H9 (cell line): ENCODE results near the gene DIS3L2. TPM values are rescaled to one million over a fixed set of nuclear protein-coding genes. Genes with fewer than 3 reads are reported as not detected.
A peak's percentile ranks its signal among the peaks of the same experiment; 100 is the strongest.

Experiments
- DNase-seq: peaks from one replicate; pipeline ENCODE4 v3.0.0-alpha.2; 2017
- H2AFZ ChIP-seq: one replicate; pipeline ENCODE4 v1.6.1; 2013; ENCODE audit warnings: mild to moderate bottlenecking, low read length, control low read depth, moderate library complexity
- H2AK5ac ChIP-seq: 2 replicates; pipeline ENCODE4 v1.6.1; 2013; ENCODE audit warnings: low read length, control low read depth, mixed read lengths; ENCODE audit not compliant: insufficient read length
- H2BK120ac ChIP-seq: one replicate; pipeline ENCODE4 v1.6.1; 2013; ENCODE audit warnings: low read depth, mild to moderate bottlenecking, low read length, control low read depth, inconsistent platforms; ENCODE audit not compliant: poor library complexity, severe bottlenecking
- H2BK12ac ChIP-seq: 2 replicates; pipeline ENCODE4 v1.6.1; 2013; ENCODE audit warnings: low read length, control low read depth, mixed read lengths, low read depth; ENCODE audit not compliant: insufficient read length
- H2BK15ac ChIP-seq: 2 replicates; pipeline ENCODE4 v1.6.1; 2013; ENCODE audit warnings: low read depth, low read length, control low read depth
- H2BK20ac ChIP-seq: one replicate; pipeline ENCODE4 v1.6.1; 2013; ENCODE audit warnings: low read depth, mild to moderate bottlenecking, low read length, control low read depth, inconsistent platforms; ENCODE audit not compliant: poor library complexity, severe bottlenecking
- H2BK5ac ChIP-seq: 2 replicates; pipeline ENCODE4 v1.6.1; 2013; ENCODE audit warnings: low read length, control low read depth, mixed read lengths; ENCODE audit not compliant: insufficient read length
- H3K14ac ChIP-seq: 2 replicates; pipeline ENCODE4 v1.6.1; 2013; ENCODE audit warnings: low read length, control low read depth; ENCODE audit not compliant: insufficient read depth
- H3K18ac ChIP-seq: 2 replicates; pipeline ENCODE4 v1.6.1; 2013; ENCODE audit warnings: low read depth, mild to moderate bottlenecking, mixed read lengths, low read length, control low read depth; ENCODE audit not compliant: insufficient read length
- H3K23ac ChIP-seq: 2 replicates; pipeline ENCODE4 v1.6.1; 2013; ENCODE audit warnings: low read length, control low read depth, mixed read lengths, low read depth; ENCODE audit not compliant: insufficient read length
- H3K23me2 ChIP-seq: 2 replicates; pipeline ENCODE4 v1.6.1; 2013; ENCODE audit warnings: low read depth, mild to moderate bottlenecking, mixed read lengths, low read length, control low read depth; ENCODE audit not compliant: insufficient read length, poor library complexity, severe bottlenecking
- H3K27ac ChIP-seq: 2 replicates; pipeline ENCODE4 v1.5.1; 2013; ENCODE audit warnings: low read length, control low read depth, mixed read lengths, low read depth; ENCODE audit not compliant: insufficient read length
- H3K27me3 ChIP-seq: 2 replicates; pipeline ENCODE4 v1.6.1; 2013; ENCODE audit warnings: low read length, control low read depth, inconsistent platforms; ENCODE audit not compliant: insufficient read depth
- H3K4ac ChIP-seq: 2 replicates; pipeline ENCODE4 v1.6.1; 2013; ENCODE audit warnings: low read depth, mild to moderate bottlenecking, control low read depth, inconsistent platforms, low read length, moderate library complexity
- H3K4me1 ChIP-seq: 2 replicates; pipeline ENCODE4 v1.6.1; 2013; ENCODE audit warnings: low read length, control low read depth, inconsistent platforms; ENCODE audit not compliant: insufficient read depth
- H3K4me2 ChIP-seq: 2 replicates; pipeline ENCODE4 v1.6.1; 2013; ENCODE audit warnings: low read length, control low read depth, mixed read lengths; ENCODE audit not compliant: insufficient read length, insufficient read depth
- H3K56ac ChIP-seq: 2 replicates; pipeline ENCODE4 v1.6.1; 2013; ENCODE audit warnings: low read depth, mild to moderate bottlenecking, mixed read lengths, low read length, control low read depth; ENCODE audit not compliant: insufficient read length
- H3K79me1 ChIP-seq: 2 replicates; pipeline ENCODE4 v1.6.1; 2013; ENCODE audit warnings: low read depth, mild to moderate bottlenecking, moderate library complexity, low read length, control low read depth, inconsistent platforms; ENCODE audit not compliant: insufficient read depth, poor library complexity, severe bottlenecking
- H3K79me2 ChIP-seq: 2 replicates; pipeline ENCODE4 v1.6.1; 2013; ENCODE audit warnings: low read length, control low read depth, inconsistent platforms; ENCODE audit not compliant: insufficient read depth
- H3K9ac ChIP-seq: 2 replicates; pipeline ENCODE4 v1.6.1; 2013; ENCODE audit warnings: low read length, control low read depth, mixed read lengths; ENCODE audit not compliant: insufficient read length; ENCODE audit errors: extremely low read depth
- H3K9me3 ChIP-seq: one replicate; pipeline ENCODE4 v1.6.1; 2013; ENCODE audit warnings: low read depth, low read length, inconsistent platforms; ENCODE audit not compliant: control insufficient read depth
- H3T11ph ChIP-seq: one replicate; pipeline ENCODE4 v1.6.1; 2013; ENCODE audit warnings: mild to moderate bottlenecking, low read length, control low read depth, inconsistent platforms
- H4K20me1 ChIP-seq: one replicate; pipeline ENCODE4 v1.6.1; 2013; ENCODE audit not compliant: control insufficient read depth, insufficient read length, insufficient read depth
- H4K5ac ChIP-seq: 2 replicates; pipeline ENCODE4 v1.6.1; 2013; ENCODE audit warnings: low read depth, mild to moderate bottlenecking, mixed read lengths, low read length, control low read depth; ENCODE audit not compliant: insufficient read length
- H4K8ac ChIP-seq: replicated peaks from 2 replicates; pipeline ENCODE4 v1.6.1; 2013; ENCODE audit warnings: low read length, control low read depth, mixed read lengths, low read depth; ENCODE audit not compliant: insufficient read length
- H4K91ac ChIP-seq: 2 replicates; pipeline ENCODE4 v1.6.1; 2013; ENCODE audit warnings: low read depth, mild to moderate bottlenecking, moderate library complexity, mixed read lengths, low read length, control low read depth; ENCODE audit not compliant: insufficient read length
- H3K27ac Mint-ChIP-seq, 3 experiments: 2 replicates in 2 of 3; 3 replicates in 1 of 3; pipeline ENCODE4 v1.8.0; 2020 to 2021; ENCODE audit warnings: mixed read lengths in 3 of 3, mild to moderate bottlenecking in 1 of 3, moderate library complexity in 1 of 3
- H3K27me3 Mint-ChIP-seq: 2 replicates; pipeline ENCODE4 v1.8.0; 2021; ENCODE audit warnings: low read depth, mild to moderate bottlenecking, moderate library complexity, mixed read lengths
- H3K36me3 Mint-ChIP-seq, 3 experiments: 2 replicates in 2 of 3; 3 replicates in 1 of 3; pipeline ENCODE4 v1.8.0; 2020 to 2021; ENCODE audit warnings: low read depth in 3 of 3, mixed read lengths in 3 of 3; ENCODE audit not compliant: insufficient read depth in 1 of 3
- H3K4me1 Mint-ChIP-seq, 2 experiments: 2 replicates each; pipeline ENCODE4 v1.8.0; 2020; ENCODE audit warnings: mixed read lengths in 2 of 2
- H3K4me3 Mint-ChIP-seq, 2 experiments: 2 replicates in 1 of 2; 3 replicates in 1 of 2; pipeline ENCODE4 v1.8.0; 2020 to 2021; ENCODE audit warnings: mild to moderate bottlenecking in 2 of 2, mixed read lengths in 2 of 2, moderate library complexity in 1 of 2
- H3K9me3 Mint-ChIP-seq, 2 experiments: 2 replicates in 1 of 2; 3 replicates in 1 of 2; pipeline ENCODE4 v1.8.0; 2020; ENCODE audit warnings: mild to moderate bottlenecking in 2 of 2, mixed read lengths in 2 of 2, moderate library complexity in 1 of 2
- WGBS: extraction: QIAGEN DNeasy Blood & Tissue Kit; methylation state at CpG from one replicate; pipeline ENCODE4 v1.1.7; 2013; ENCODE audit warnings: missing lambda C conversion rate, low lambda C conversion rate, mixed read lengths; ENCODE audit not compliant: insufficient read length; ENCODE audit errors: extremely low coverage; 5-methylcytosine and 5-hydroxymethylcytosine counted together
- total RNA-seq: library from RNA; stranded (reverse); gene quantifications from 2 replicates; pipeline ENCODE4 v1.2.1, GENCODE V29; 2021
- TF ChIP-seq, protein P1 (sequence below): fragments of 200-600 bp; sonication (generic); conservative IDR thresholded peaks from 3 replicates; pipeline ENCODE4 v1.8.0; 2021; ENCODE audit warnings: antibody characterized with exemption, mild to moderate bottlenecking

The DIS3L2 gene
- total RNA-seq, 1 experiment from 2014 or later, result 28.1 TPM

DNA sequence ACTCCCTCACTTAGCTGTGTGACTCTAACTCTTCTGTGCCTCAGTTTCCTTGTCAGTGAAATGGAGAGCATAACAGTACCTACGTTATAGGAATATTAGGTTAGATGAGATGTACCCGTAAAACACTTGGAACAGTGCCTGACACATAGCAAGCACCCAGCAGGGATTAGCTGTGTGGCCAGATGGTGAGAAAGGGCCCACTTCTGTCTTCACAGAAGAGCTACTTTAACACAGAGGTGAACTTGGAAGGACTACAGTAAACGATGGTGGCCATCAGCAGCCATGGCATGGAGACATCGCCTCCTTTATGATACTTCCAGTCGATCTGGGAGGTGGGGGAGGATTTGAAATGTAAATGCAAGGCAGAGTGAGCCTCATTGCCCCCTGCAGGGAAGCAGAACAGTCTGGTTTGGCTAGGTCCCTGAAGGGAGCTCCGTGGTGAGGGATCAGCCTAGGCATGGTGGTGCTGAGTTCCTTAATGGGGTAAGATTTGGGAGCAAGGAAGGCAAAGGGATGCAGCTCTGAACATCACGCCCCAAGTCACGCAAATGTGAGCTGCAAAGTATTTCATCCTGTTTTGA lies 315.3 kb downstream of the DIS3L2 start:
- Histone ChIP-seq H3K4ac (no peak overlapping the region), H3K14ac (no peak overlapping the region), H3K4me1 (peaks cover 12% of the 10 kb centered on the region; the same call in 1 of the 2 replicates), H2BK12ac (no peak overlapping the region), H3K56ac (no peak overlapping the region), H4K8ac (no peak overlapping the region), H2BK120ac (no peak overlapping the region), H3K27ac (no peak overlapping the region), H4K91ac (no peak overlapping the region), H3K23me2 (no peaks in the 10 kb centered on the region), H2BK5ac (no peak overlapping the region), H3T11ph (no peak overlapping the region), H2BK20ac (no peak overlapping the region), H3K18ac (no peak overlapping the region), H3K79me1 (no peaks in the 10 kb centered on the region), H2BK15ac (no peak overlapping the region), H2AFZ (no peak overlapping the region), H3K4me2 (no peak overlapping the region), H4K5ac (no peak overlapping the region), H3K27me3 (no peaks in the 10 kb centered on the region; the same call in 1 of the 2 replicates), H4K20me1 (no peaks in the 10 kb centered on the region), H2AK5ac (no peak overlapping the region), H3K9me3 (no peaks in the 10 kb centered on the region), H3K23ac (no peak overlapping the region), H3K79me2 (no peaks in the 10 kb centered on the region), H3K9ac (no peak overlapping the region)
- TF ChIP-seq, protein P1, sequence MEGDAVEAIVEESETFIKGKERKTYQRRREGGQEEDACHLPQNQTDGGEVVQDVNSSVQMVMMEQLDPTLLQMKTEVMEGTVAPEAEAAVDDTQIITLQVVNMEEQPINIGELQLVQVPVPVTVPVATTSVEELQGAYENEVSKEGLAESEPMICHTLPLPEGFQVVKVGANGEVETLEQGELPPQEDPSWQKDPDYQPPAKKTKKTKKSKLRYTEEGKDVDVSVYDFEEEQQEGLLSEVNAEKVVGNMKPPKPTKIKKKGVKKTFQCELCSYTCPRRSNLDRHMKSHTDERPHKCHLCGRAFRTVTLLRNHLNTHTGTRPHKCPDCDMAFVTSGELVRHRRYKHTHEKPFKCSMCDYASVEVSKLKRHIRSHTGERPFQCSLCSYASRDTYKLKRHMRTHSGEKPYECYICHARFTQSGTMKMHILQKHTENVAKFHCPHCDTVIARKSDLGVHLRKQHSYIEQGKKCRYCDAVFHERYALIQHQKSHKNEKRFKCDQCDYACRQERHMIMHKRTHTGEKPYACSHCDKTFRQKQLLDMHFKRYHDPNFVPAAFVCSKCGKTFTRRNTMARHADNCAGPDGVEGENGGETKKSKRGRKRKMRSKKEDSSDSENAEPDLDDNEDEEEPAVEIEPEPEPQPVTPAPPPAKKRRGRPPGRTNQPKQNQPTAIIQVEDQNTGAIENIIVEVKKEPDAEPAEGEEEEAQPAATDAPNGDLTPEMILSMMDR, result no peak
- H3K9me3 Mint-ChIP-seq, result peaks cover 2 to 8% of the 10 kb centered on the region in 2 experiments; a peak in 2 of 5 replicates
- H3K27me3 Mint-ChIP-seq, result no peaks in the 10 kb centered on the region
- no CpG with 5 or more reads among the region's 8 CpGs for WGBS
- H3K27ac Mint-ChIP-seq, result peak overlapping the region in 1 of 3 experiments; percentile 19; a peak in 1 of 7 replicates
- H3K4me1 Mint-ChIP-seq, result peaks cover 15 to 21% of the 10 kb centered on the region in 2 experiments
- DNase-seq, result peak; percentile 58
- H3K36me3 Mint-ChIP-seq, result peaks cover 4 to 12% (median 6%) of the 10 kb centered on the region in 3 experiments
- H3K4me3 Mint-ChIP-seq, result peak overlapping the region in 1 of 2 experiments; percentile 1; a peak in 2 of 5 replicates
